HG03558 (cell line): Measurements from ENCODE around the gene LRRC39.
A peak's percentile ranks its signal among the peaks of the same experiment; 100 is the strongest.

Source experiments
- ATAC-seq: cut with Tn5 transposase; IDR thresholded peaks from one replicate; pipeline ENCODE4 v1.9.1; 2021; ENCODE audit warnings: moderate number of reproducible peaks; ENCODE audit not compliant: unreplicated experiment; ENCODE audit errors: extremely low read depth

Gene LRRC39

GRCh38 chr1:100152271-100152670 is 25.8 kb downstream of the LRRC39 start:
- ATAC-seq, result peak; percentile 46

GRCh38 chr1:100151679-100152078 is 26.4 kb downstream of the LRRC39 start:
- ATAC-seq, result no peak

GRCh38 chr1:100147875-100148274 is 30.2 kb downstream of the LRRC39 start:
- ATAC-seq, result no peak

GRCh38 chr1:100146958-100147357 is 31.1 kb downstream of the LRRC39 start:
- no peak for ATAC-seq

GRCh38 chr1:100145116-100145515 is 32.9 kb downstream of the LRRC39 start:
- no peak for ATAC-seq

- ATAC-seq, result no peak
These were observed 35.7 kb downstream of the LRRC39 start for GRCh38 chr1:100142343-100142742.

- ATAC-seq, result no peak
These were observed 36.9 kb downstream of the LRRC39 start for GRCh38 chr1:100141192-100141591.

- ATAC-seq, result no peak
These were observed 40.5 kb downstream of the LRRC39 start for GRCh38 chr1:100137602-100138001.

GRCh38 chr1:100134872-100135271 is 43.2 kb downstream of the LRRC39 start:
- ATAC-seq, result no peak

- ATAC-seq, result peak; percentile 82
These were observed 45.2 kb downstream of the LRRC39 start, which contains the start of the genes SASS6 and TRMT13 for GRCh38 chr1:100132566-100133477. SASS6 (minus strand) TSS chr1:100132930; CDS start chr1:100132814, 116 bp downstream. TRMT13 (plus strand) TSS chr1:100133163; CDS start chr1:100133169, 6 bp downstream.

GRCh38 chr1:100131623-100132022 is 46.4 kb downstream of the LRRC39 start:
- ATAC-seq, result no peak

- no peak for ATAC-seq
These were observed 47.4 kb downstream of the LRRC39 start for GRCh38 chr1:100130552-100131077.

- ATAC-seq, result no peak
These were observed 50.8 kb downstream of the LRRC39 start for GRCh38 chr1:100127226-100127625.

- no peak for ATAC-seq
These were observed 55.9 kb downstream of the LRRC39 start for GRCh38 chr1:100122177-100122576.

GRCh38 chr1:100115524-100115923 is 62.5 kb downstream of the LRRC39 start:
- no peak for ATAC-seq

GRCh38 chr1:100109554-100110066 is 68.4 kb downstream of the LRRC39 start:
- no peak for ATAC-seq

- ATAC-seq, result no peak
These were observed 70.4 kb downstream of the LRRC39 start for GRCh38 chr1:100107696-100108095.

- ATAC-seq, result no peak
These were observed 76.5 kb downstream of the LRRC39 start for GRCh38 chr1:100101564-100101963.

- no peak for ATAC-seq
These were observed 77.9 kb downstream of the LRRC39 start for GRCh38 chr1:100100202-100100601.
